ENCODE data around the gene MITF.

Gene MITF

GRCh38 chr3:69742391-69742790 lies 3.1 kb downstream of the MITF start:
- Histone ChIP-seq H3K27me3 (ENCODE audit: control insufficient read depth, insufficient read depth, low read length, poor library complexity, severe bottlenecking) (peaks cover 47% of the 10 kb centered on the region), H3K36me3 (ENCODE audit: control insufficient read depth, insufficient read depth, low read length) (no peaks in the 10 kb centered on the region), H3K9me3 (ENCODE audit: control insufficient read depth, low read length) (no peaks in the 10 kb centered on the region), H3K4me3 (ENCODE audit: insufficient read depth, low read depth, low read length) (no peak overlapping the region), H3K4me1 (ENCODE audit: control insufficient read depth, insufficient read depth, low read length) (no peaks in the 10 kb centered on the region), H3K27ac (ENCODE audit: insufficient read depth, low read depth, low read length, poor library complexity, severe bottlenecking) (no peak overlapping the region)
- 88 to 100% methylated on average over 1 to 2 of the region's 2 CpGs for WGBS, 2 experiments

- H3K36me3 ChIP-seq (ENCODE audit: control insufficient read depth, insufficient read depth, low read length), result no peaks in the 10 kb centered on the region
- no peaks in the 10 kb centered on the region for H3K9me3 ChIP-seq (ENCODE audit: control insufficient read depth, low read length)
- WGBS, 2 experiments, result 92 to 94% methylated on average over 7 to 8 of the region's 8 CpGs
- no peaks in the 10 kb centered on the region for H3K4me1 ChIP-seq (ENCODE audit: control insufficient read depth, insufficient read depth, low read length)
- H3K27ac ChIP-seq (ENCODE audit: insufficient read depth, low read depth, low read length, poor library complexity, severe bottlenecking), result no peak overlapping the region
- peaks cover 29% of the 10 kb centered on the region for H3K27me3 ChIP-seq (ENCODE audit: control insufficient read depth, insufficient read depth, low read length, poor library complexity, severe bottlenecking)
- no peak overlapping the region for H3K4me3 ChIP-seq (ENCODE audit: insufficient read depth, low read depth, low read length)
Measured at GRCh38 chr3:69743975-69744906, 5.0 kb downstream of the MITF start.

- H3K4me1 ChIP-seq (ENCODE audit: control insufficient read depth, insufficient read depth, low read length), result no peaks in the 10 kb centered on the region
- peaks cover 16% of the 10 kb centered on the region for H3K27me3 ChIP-seq (ENCODE audit: control insufficient read depth, insufficient read depth, low read length, poor library complexity, severe bottlenecking)
- no peaks in the 10 kb centered on the region for H3K9me3 ChIP-seq (ENCODE audit: control insufficient read depth, low read length)
- WGBS, 2 experiments, result 92 to 94% methylated on average over 2 of the region's 2 CpGs
- no peaks in the 10 kb centered on the region for H3K36me3 ChIP-seq (ENCODE audit: control insufficient read depth, insufficient read depth, low read length)
- H3K27ac ChIP-seq (ENCODE audit: insufficient read depth, low read depth, low read length, poor library complexity, severe bottlenecking), result no peak overlapping the region
- no peak overlapping the region for H3K4me3 ChIP-seq (ENCODE audit: insufficient read depth, low read depth, low read length)
Measured at GRCh38 chr3:69745505-69745904, 6.2 kb downstream of the MITF start.

- Histone ChIP-seq H3K9me3 (ENCODE audit: control insufficient read depth, low read length) (no peaks in the 10 kb centered on the region), H3K27me3 (ENCODE audit: control insufficient read depth, insufficient read depth, low read length, poor library complexity, severe bottlenecking) (peaks cover 10% of the 10 kb centered on the region), H3K4me1 (ENCODE audit: control insufficient read depth, insufficient read depth, low read length) (no peaks in the 10 kb centered on the region), H3K4me3 (ENCODE audit: insufficient read depth, low read depth, low read length) (no peak overlapping the region), H3K36me3 (ENCODE audit: control insufficient read depth, insufficient read depth, low read length) (no peaks in the 10 kb centered on the region), H3K27ac (ENCODE audit: insufficient read depth, low read depth, low read length, poor library complexity, severe bottlenecking) (no peak overlapping the region)
- no CpG with 5 or more reads among the region's 2 CpGs for WGBS, 2 experiments
Measured at GRCh38 chr3:69746119-69746518, 6.9 kb downstream of the MITF start.

- Histone ChIP-seq H3K4me1 (ENCODE audit: control insufficient read depth, insufficient read depth, low read length) (no peaks in the 10 kb centered on the region), H3K27me3 (ENCODE audit: control insufficient read depth, insufficient read depth, low read length, poor library complexity, severe bottlenecking) (no peaks in the 10 kb centered on the region), H3K9me3 (ENCODE audit: control insufficient read depth, low read length) (no peaks in the 10 kb centered on the region), H3K27ac (ENCODE audit: insufficient read depth, low read depth, low read length, poor library complexity, severe bottlenecking) (no peak overlapping the region), H3K4me3 (ENCODE audit: insufficient read depth, low read depth, low read length) (no peak overlapping the region), H3K36me3 (ENCODE audit: control insufficient read depth, insufficient read depth, low read length) (no peaks in the 10 kb centered on the region)
- WGBS, 2 experiments, result 82 to 97% methylated on average over 2 of the region's 2 CpGs
Measured at GRCh38 chr3:69747511-69748258, 8.4 kb downstream of the MITF start.

GRCh38 chr3:69748503-69748902 lies 9.2 kb downstream of the MITF start:
- no peak overlapping the region for H3K4me3 ChIP-seq (ENCODE audit: insufficient read depth, low read depth, low read length)
- no peaks in the 10 kb centered on the region for H3K27me3 ChIP-seq (ENCODE audit: control insufficient read depth, insufficient read depth, low read length, poor library complexity, severe bottlenecking)
- H3K27ac ChIP-seq (ENCODE audit: insufficient read depth, low read depth, low read length, poor library complexity, severe bottlenecking), result no peak overlapping the region
- no peaks in the 10 kb centered on the region for H3K4me1 ChIP-seq (ENCODE audit: control insufficient read depth, insufficient read depth, low read length)
- WGBS, 2 experiments, result 86 to 88% methylated on average over 2 of the region's 2 CpGs
- H3K9me3 ChIP-seq (ENCODE audit: control insufficient read depth, low read length), result no peaks in the 10 kb centered on the region
- H3K36me3 ChIP-seq (ENCODE audit: control insufficient read depth, insufficient read depth, low read length), result no peaks in the 10 kb centered on the region

GRCh38 chr3:69749461-69749860 lies 10.2 kb downstream of the MITF start:
- Histone ChIP-seq H3K9me3 (ENCODE audit: control insufficient read depth, low read length) (no peaks in the 10 kb centered on the region), H3K27ac (ENCODE audit: insufficient read depth, low read depth, low read length, poor library complexity, severe bottlenecking) (no peak overlapping the region), H3K4me1 (ENCODE audit: control insufficient read depth, insufficient read depth, low read length) (no peaks in the 10 kb centered on the region), H3K36me3 (ENCODE audit: control insufficient read depth, insufficient read depth, low read length) (no peaks in the 10 kb centered on the region), H3K27me3 (ENCODE audit: control insufficient read depth, insufficient read depth, low read length, poor library complexity, severe bottlenecking) (no peaks in the 10 kb centered on the region), H3K4me3 (ENCODE audit: insufficient read depth, low read depth, low read length) (no peak overlapping the region)
- 95 to 98% methylated on average over 3 of the region's 3 CpGs for WGBS, 2 experiments

- no peaks in the 10 kb centered on the region for H3K9me3 ChIP-seq (ENCODE audit: control insufficient read depth, low read length)
- no peak overlapping the region for H3K27ac ChIP-seq (ENCODE audit: insufficient read depth, low read depth, low read length, poor library complexity, severe bottlenecking)
- no peaks in the 10 kb centered on the region for H3K27me3 ChIP-seq (ENCODE audit: control insufficient read depth, insufficient read depth, low read length, poor library complexity, severe bottlenecking)
- H3K4me3 ChIP-seq (ENCODE audit: insufficient read depth, low read depth, low read length), result no peak overlapping the region
- H3K36me3 ChIP-seq (ENCODE audit: control insufficient read depth, insufficient read depth, low read length), result no peaks in the 10 kb centered on the region
- WGBS, 2 experiments, result 82 to 94% methylated on average over 2 of the region's 2 CpGs
- H3K4me1 ChIP-seq (ENCODE audit: control insufficient read depth, insufficient read depth, low read length), result no peaks in the 10 kb centered on the region
Measured at GRCh38 chr3:69750549-69750948, 11.3 kb downstream of the MITF start.

GRCh38 chr3:69751074-69751476 lies 11.8 kb downstream of the MITF start:
- Histone ChIP-seq H3K4me1 (ENCODE audit: control insufficient read depth, insufficient read depth, low read length) (no peaks in the 10 kb centered on the region), H3K27me3 (ENCODE audit: control insufficient read depth, insufficient read depth, low read length, poor library complexity, severe bottlenecking) (no peaks in the 10 kb centered on the region), H3K27ac (ENCODE audit: insufficient read depth, low read depth, low read length, poor library complexity, severe bottlenecking) (no peak overlapping the region), H3K9me3 (ENCODE audit: control insufficient read depth, low read length) (no peaks in the 10 kb centered on the region), H3K4me3 (ENCODE audit: insufficient read depth, low read depth, low read length) (no peak overlapping the region), H3K36me3 (ENCODE audit: control insufficient read depth, insufficient read depth, low read length) (no peaks in the 10 kb centered on the region)
- WGBS, 2 experiments, result 92 to 100% methylated on average over 1 of the region's 1 CpG

GRCh38 chr3:69752241-69752640 lies 13.0 kb downstream of the MITF start:
- no peaks in the 10 kb centered on the region for H3K4me1 ChIP-seq (ENCODE audit: control insufficient read depth, insufficient read depth, low read length)
- no peak overlapping the region for H3K4me3 ChIP-seq (ENCODE audit: insufficient read depth, low read depth, low read length)
- H3K27me3 ChIP-seq (ENCODE audit: control insufficient read depth, insufficient read depth, low read length, poor library complexity, severe bottlenecking), result no peaks in the 10 kb centered on the region
- H3K9me3 ChIP-seq (ENCODE audit: control insufficient read depth, low read length), result no peaks in the 10 kb centered on the region
- 71 to 79% methylated on average over 1 of the region's 1 CpG for whole genome bisulfite sequencing, 2 experiments
- no peaks in the 10 kb centered on the region for H3K36me3 ChIP-seq (ENCODE audit: control insufficient read depth, insufficient read depth, low read length)
- H3K27ac ChIP-seq (ENCODE audit: insufficient read depth, low read depth, low read length, poor library complexity, severe bottlenecking), result no peak overlapping the region
